NCI-H524 (cell line): Measurements from ENCODE around the gene LRRN4CL.
"Not testable (repeated sequence)": the region's sequence is repeated elsewhere in the genome, so short reads cannot be mapped to it uniquely, and the experiment has no call there.

Source experiments
- DNase-seq, 2 experiments: peaks; one replicate each; lab custom pipeline; 2025; lab: John Stamatoyannopoulos, UW

Gene LRRN4CL

DNA sequence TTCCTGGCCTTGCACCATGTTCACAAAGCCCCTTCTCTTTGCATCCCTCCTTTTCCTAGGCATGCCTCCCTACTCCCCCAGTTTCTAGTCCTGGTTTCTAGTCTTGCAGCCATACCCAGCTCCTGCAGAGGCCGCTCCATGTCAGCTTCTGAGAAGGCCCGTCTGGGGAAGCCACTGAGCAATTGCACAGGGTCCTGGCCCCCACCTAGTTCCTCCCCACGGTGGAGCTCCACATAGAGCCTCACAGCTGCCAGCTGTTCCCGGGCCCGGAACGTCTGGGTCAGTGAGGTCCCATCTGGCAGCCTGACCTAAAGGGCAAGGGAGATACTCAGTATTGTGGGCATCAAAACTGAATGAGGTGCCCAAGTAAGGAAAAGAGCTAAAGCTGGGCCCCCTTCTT, 12.6 kb downstream of the LRRN4CL start:
- DNase-seq, result no peak

- not testable (repeated sequence) for DNase-seq
These were observed 13.9 kb downstream of the LRRN4CL start for GRCh38 chr11:62675415-62675814.

DNA sequence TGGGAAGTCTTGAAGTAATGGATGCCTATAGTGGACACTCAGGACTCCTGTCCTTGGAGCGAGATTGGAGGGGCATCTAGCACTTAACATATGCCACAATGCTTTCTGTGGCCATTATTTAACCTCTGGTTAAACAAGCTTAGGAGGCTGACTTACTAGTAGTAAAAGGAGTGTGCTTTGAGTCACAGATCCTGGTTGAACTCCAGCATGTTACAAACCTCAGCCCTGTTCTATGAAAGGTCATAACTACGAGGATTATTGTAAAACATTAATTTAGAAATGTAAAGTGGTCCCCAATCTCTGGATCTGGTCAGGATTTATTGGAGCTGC, 16.2 kb downstream of the LRRN4CL start:
- DNase-seq, result no peak

DNA sequence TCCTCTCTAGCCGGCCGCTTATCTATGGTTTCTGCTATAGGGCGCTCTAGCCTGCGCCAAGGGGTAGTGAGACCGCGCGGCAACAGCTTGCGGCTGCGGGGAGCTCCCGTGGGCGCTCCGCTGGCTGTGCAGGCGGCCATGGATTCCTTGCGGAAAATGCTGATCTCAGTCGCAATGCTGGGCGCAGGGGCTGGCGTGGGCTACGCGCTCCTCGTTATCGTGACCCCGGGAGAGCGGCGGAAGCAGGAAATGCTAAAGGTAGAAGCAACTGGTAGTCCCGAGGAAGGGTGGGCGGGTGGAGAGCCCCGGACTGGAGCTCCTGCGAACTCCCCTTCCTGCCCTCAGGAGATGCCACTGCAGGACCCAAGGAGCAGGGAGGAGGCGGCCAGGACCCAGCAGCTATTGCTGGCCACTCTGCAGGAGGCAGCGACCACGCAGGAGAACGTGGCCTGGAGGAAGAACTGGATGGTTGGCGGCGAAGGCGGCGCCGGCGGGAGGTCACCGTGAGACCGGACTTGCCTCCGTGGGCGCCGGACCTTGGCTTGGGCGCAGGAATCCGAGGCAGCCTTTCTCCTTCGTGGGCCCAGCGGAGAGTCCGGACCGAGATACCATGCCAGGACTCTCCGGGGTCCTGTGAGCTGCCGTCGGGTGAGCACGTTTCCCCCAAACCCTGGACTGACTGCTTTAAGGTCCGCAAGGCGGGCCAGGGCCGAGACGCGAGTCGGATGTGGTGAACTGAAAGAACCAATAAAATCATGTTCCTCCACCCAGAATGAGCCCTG, 17.5 kb downstream of the LRRN4CL start, which contains the start of the genes LBHD1 and UQCC3:
LBHD1 (minus strand) TSS at position 660 of the 782 bp plus-strand sequence. CDS start 2,236 bp downstream, outside the sequence.
UQCC3 (plus strand) TSS at position 66 of the 782 bp plus-strand sequence; CDS start at position 139, 73 bp downstream.
- DNase-seq, result peak; percentile 64 to 85

GRCh38 chr11:62671236-62671607, 18.1 kb downstream of the LRRN4CL start:
- DNase-seq, result no peak

GRCh38 chr11:62669420-62670161, 19.7 kb downstream of the LRRN4CL start:
- peak in 1 of 2 experiments; percentile 55 for DNase-seq

- DNase-seq, result no peak
These were observed 21.9 kb downstream of the LRRN4CL start for GRCh38 chr11:62667460-62667859.

- DNase-seq, result no peak
These were observed 22.9 kb downstream of the LRRN4CL start for GRCh38 chr11:62666259-62666926.

DNA sequence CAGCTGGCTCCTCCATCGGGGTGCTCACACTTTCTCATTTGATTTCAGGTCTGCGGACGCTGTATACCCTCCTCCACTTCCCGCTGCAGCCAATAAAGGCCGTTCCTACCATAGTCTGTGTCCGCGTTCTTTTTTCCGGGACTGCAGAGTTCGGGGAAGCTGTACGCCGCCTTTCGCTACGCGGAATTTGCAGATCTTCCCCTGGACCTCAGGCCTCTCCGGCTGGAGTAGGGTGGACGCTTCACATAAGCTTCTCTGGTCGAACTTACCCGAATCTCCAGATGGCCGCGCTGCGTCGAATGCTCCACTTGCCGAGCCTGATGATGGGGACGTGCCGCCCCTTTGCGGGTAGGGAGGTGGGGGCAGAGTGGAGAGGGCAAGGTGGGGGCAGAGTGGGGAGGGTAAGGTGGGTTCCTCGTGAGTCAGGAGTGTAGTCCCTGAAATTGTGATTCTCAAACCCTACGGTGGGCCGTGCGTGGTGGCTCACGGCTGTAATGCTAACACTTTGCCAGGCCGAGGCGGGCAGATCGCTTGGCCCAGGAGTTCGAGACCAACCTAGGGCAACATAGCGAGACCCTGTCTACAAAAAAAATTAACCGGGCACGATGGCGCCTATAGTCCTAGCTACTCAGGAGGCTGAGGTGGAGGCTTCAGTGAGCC, 23.6 kb downstream of the LRRN4CL start:
- DNase-seq, result peak; percentile 23 to 45

DNA sequence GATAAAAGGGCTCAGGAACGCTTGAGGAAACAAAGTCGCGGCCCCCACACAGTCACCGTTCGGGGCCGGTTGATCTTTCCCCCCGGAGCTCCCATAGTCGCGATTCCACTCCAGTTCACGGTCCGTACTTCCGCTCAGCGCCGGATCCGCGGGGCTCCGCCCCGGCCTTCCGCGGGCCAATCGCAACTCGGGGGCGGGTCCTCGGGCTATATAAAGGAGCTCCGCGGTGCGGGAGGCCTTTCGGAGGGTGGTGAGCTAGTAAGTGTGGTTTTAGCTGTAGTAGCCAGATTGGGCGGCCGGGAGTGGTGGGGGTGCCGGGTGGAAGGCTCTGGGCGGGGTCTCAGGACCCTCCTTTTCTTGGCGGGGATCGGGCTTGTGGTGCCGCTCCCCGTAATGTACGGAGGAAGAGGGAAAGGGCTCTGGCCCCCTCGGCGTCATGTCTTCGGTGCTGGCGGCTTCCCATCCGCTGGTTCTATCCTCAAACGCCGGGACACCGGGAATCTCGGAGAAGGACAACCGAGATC, 24.2 kb downstream of the LRRN4CL start, which contains the start of the genes C11orf98 and CSKMT:
C11orf98 (minus strand) TSS at position 136 of the 524 bp plus-strand sequence; CDS start at position 95, 41 bp downstream.
CSKMT (plus strand) TSS at position 238 of the 524 bp plus-strand sequence. CDS start 568 bp downstream, outside the sequence.
- DNase-seq, result peak; percentile 75 to 91

GRCh38 chr11:62664405-62665074, 24.8 kb downstream of the LRRN4CL start:
- peak; percentile 33 to 68 for DNase-seq

- DNase-seq, result no peak
These were observed 32.4 kb downstream of the LRRN4CL start for GRCh38 chr11:62656796-62657429.

DNA sequence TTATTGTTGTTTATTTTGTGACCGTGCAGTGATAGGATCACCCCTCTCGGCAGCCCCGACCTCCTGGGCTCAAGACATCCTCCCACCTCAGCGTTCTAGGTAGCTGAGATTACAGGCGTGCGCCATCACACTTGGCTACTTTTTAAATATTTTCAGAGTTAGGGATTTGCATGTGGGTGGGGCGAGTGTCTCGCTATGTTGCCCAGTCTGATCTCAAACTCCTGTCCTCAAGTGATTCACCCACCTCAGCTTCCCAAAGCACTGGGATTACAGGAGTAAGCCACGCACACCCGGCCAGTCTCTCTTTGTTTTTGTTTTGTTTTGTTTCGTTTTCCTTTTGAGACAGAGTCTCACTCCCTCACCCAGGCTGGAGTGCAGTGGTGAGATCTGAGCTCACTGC, 35.0 kb downstream of the LRRN4CL start:
- no peak for DNase-seq

GRCh38 chr11:62652161-62653006, 36.9 kb downstream of the LRRN4CL start:
- no peak for DNase-seq

GRCh38 chr11:62650283-62650682, 39.0 kb downstream of the LRRN4CL start:
- DNase-seq, result not testable (repeated sequence)

DNA sequence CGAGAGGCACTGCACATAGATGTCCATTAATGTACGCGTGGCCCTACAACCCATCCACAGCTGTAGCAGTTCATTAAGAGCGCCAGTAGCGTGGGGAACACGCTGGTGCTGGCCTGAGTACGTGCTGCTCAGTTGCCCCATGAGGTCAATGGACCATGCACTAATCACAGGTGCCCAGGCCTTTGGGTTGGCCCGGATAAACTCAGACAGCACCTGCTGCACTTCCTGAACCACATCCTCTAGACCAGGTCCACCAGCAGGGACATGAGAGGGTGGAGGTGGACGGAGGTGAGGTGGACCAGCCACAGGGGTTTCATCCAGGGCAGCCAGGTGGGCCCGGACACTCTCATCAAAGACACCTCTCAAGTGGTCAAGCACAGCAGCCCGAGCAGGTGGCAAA, 39.8 kb downstream of the LRRN4CL start:
- DNase-seq, result no peak

- DNase-seq, result no peak
These were observed 40.4 kb downstream of the LRRN4CL start for GRCh38 chr11:62648967-62649364.

DNA sequence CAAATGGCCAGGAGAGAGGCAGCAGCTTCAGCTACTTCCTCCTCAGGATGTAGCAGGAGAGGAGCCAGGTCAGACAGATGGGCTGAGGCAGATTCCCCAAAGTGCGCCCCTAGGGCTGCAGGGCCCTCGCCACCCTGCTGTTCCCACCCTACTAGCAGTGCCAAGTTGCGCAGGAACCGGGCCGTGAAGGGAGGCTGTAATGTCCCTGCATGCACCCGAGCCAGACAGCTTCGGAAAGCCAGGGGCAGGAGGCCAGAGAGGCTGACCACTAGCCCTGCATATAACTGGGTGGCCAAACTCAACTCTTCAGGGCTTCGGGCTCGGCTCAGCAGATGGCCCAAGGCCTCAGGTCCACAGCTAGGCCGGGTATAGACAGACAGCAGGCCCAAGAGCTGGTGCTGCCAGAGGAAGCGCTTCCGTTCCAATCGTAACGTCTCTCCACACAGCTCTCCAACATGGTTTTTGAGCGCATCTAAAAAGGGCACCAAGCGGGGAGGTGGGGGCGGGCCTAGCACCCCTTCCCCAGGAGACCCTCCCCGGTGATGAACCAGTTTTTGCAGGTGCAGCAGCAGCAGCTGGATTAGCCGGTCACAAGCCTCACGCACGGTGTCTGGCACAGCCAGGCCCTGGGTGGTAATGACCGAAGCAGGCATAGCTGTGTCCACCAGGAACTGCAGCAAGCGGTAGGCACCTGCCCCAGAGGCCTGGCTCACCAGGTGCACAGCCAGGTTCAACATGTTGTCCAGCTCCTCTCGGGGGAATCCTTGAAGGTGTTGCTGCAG, 41.0 kb downstream of the LRRN4CL start:
- no peak for DNase-seq

DNA sequence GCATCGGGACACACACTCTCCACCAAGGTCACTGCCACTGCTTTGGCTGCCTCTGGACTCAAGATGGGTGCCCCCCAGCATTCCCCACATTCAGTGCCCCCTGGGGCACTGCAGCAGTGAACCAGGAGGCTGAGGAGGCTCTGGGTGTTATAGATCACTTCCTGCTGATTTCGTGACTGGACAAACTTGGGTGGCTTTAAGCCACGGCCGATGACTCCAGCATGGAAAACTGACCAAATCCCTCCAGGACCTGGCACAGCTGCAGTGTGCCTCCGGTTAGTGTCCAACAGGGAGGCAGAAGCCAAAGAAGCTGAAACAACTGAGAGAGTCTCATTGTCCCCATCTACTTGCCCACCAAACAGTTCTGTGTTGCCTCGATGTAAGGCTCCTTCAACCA, 41.7 kb downstream of the LRRN4CL start:
- no peak for DNase-seq
